Osteoblast (primary cell): ENCODE measurements around the gene CCER1. TPM values are rescaled to one million over a fixed set of nuclear protein-coding genes. Genes with fewer than 3 reads are reported as not detected.
A peak's percentile ranks its signal among the peaks of the same experiment; 100 is the strongest.

Experiments used
- DNase-seq: peaks from one replicate; pipeline ENCODE4 v3.0.0; 2011; ENCODE audit warnings: low spot score, mixed read lengths; ENCODE audit not compliant: insufficient read length; ENCODE audit errors: missing footprints
- H2AFZ ChIP-seq: 2 replicates; pipeline ENCODE4 v1.6.0; 2011; ENCODE audit warnings: mild to moderate bottlenecking, low read length
- H3K27ac ChIP-seq: 2 replicates; pipeline ENCODE4 v1.5.1; 2011; ENCODE audit warnings: mild to moderate bottlenecking, low read depth, low read length, moderate library complexity
- H3K27me3 ChIP-seq: 2 replicates; pipeline ENCODE4 v1.6.0; 2012; ENCODE audit warnings: mild to moderate bottlenecking, control low read depth, inconsistent platforms, low read length, moderate library complexity; ENCODE audit not compliant: insufficient read depth
- H3K36me3 ChIP-seq: 2 replicates; pipeline ENCODE4 v1.5.1; 2011; ENCODE audit warnings: mild to moderate bottlenecking, low read length, control low read depth, moderate library complexity; ENCODE audit not compliant: insufficient read depth
- H3K4me1 ChIP-seq: 2 replicates; pipeline ENCODE4 v1.5.1; 2011; ENCODE audit warnings: mild to moderate bottlenecking, low read length, control low read depth, moderate library complexity; ENCODE audit not compliant: insufficient read depth
- H3K4me2 ChIP-seq: 2 replicates; pipeline ENCODE4 v1.6.0; 2011; ENCODE audit warnings: mild to moderate bottlenecking, low read length; ENCODE audit not compliant: insufficient read depth
- H3K4me3 ChIP-seq: fragments of 200-600 bp; sonication (generic); 3 replicates; pipeline ENCODE4 v1.5.1; 2012; ENCODE audit warnings: mild to moderate bottlenecking, low read length, inconsistent platforms; ENCODE audit not compliant: insufficient read depth
- H3K79me2 ChIP-seq: 2 replicates; pipeline ENCODE4 v1.6.0; 2012; ENCODE audit warnings: mild to moderate bottlenecking, low read length, control low read depth, inconsistent platforms; ENCODE audit not compliant: insufficient read depth
- H3K9me3 ChIP-seq: 2 replicates; pipeline ENCODE4 v1.5.1; 2011; ENCODE audit warnings: low read depth, low read length, control low read depth
- H4K20me1 ChIP-seq: 2 replicates; pipeline ENCODE4 v1.6.0; 2012; ENCODE audit warnings: mild to moderate bottlenecking, low read length, control low read depth; ENCODE audit not compliant: insufficient read depth
- CTCF ChIP-seq: IDR thresholded peaks from 2 replicates; pipeline ENCODE4 v1.5.1; 2011; ENCODE audit warnings: mild to moderate bottlenecking, low read depth, low read length, moderate library complexity; ENCODE audit errors: extremely low read depth
- total RNA-seq: library from RNA; depleted of rRNA; stranded (reverse); fragments of >200 nt; gene quantifications from 2 replicates; pipeline ENCODE4 v1.2.3, GENCODE V29; 2012

Gene CCER1
- total RNA-seq, 1 donor: not detected

- Histone ChIP-seq H3K27me3 (no peaks in the 10 kb centered on the region), H3K79me2 (no peaks in the 10 kb centered on the region), H4K20me1 (no peaks in the 10 kb centered on the region), H3K27ac (no peak overlapping the region), H2AFZ (no peak overlapping the region), H3K36me3 (no peaks in the 10 kb centered on the region), H3K4me3 (no peak overlapping the region), H3K9me3 (no peaks in the 10 kb centered on the region), H3K4me1 (peaks cover 8% of the 10 kb centered on the region), H3K4me2 (no peak overlapping the region)
- no peak for TF ChIP-seq CTCF
- no peak for DNase-seq
Measured at GRCh38 chr12:90943255-90943654, 11.7 kb downstream of the CCER1 start.

- Histone ChIP-seq H3K9me3 (no peaks in the 10 kb centered on the region), H3K36me3 (no peaks in the 10 kb centered on the region), H4K20me1 (no peaks in the 10 kb centered on the region), H3K4me1 (peaks cover 10% of the 10 kb centered on the region), H3K4me2 (no peak overlapping the region), H3K79me2 (no peaks in the 10 kb centered on the region), H3K4me3 (no peak overlapping the region), H2AFZ (no peak overlapping the region), H3K27me3 (no peaks in the 10 kb centered on the region), H3K27ac (no peak overlapping the region)
- no peak for DNase-seq
- peak; percentile 73 for TF ChIP-seq CTCF
Measured at GRCh38 chr12:90940872-90941499, 14.0 kb downstream of the CCER1 start.

GRCh38 chr12:90939382-90939781, 15.6 kb downstream of the CCER1 start:
- Histone ChIP-seq H3K27me3 (no peaks in the 10 kb centered on the region), H2AFZ (no peak overlapping the region), H3K4me3 (no peak overlapping the region), H3K4me1 (peaks cover 10% of the 10 kb centered on the region), H3K4me2 (no peak overlapping the region), H3K79me2 (no peaks in the 10 kb centered on the region), H3K36me3 (no peaks in the 10 kb centered on the region), H3K9me3 (no peaks in the 10 kb centered on the region), H4K20me1 (no peaks in the 10 kb centered on the region), H3K27ac (no peak overlapping the region)
- no peak for DNase-seq
- no peak for TF ChIP-seq CTCF

- H3K36me3 ChIP-seq: no peaks in the 10 kb centered on the region
- peak overlapping the region; percentile 36 for H3K4me2 ChIP-seq
- H4K20me1 ChIP-seq: no peaks in the 10 kb centered on the region
- H3K9me3 ChIP-seq: no peaks in the 10 kb centered on the region
- TF ChIP-seq CTCF: no peak
- peaks cover 10% of the 10 kb centered on the region for H3K4me1 ChIP-seq
- no peaks in the 10 kb centered on the region for H3K79me2 ChIP-seq
- peak overlapping the region; percentile 52 for H2AFZ ChIP-seq
- peak overlapping the region; percentile 57 for H3K27ac ChIP-seq
- no peaks in the 10 kb centered on the region for H3K27me3 ChIP-seq
- no peak overlapping the region for H3K4me3 ChIP-seq
- DNase-seq: peak; percentile 71
Measured at GRCh38 chr12:90938451-90938850, 16.5 kb downstream of the CCER1 start.
